NCI-H748 (cell line): Measurements from ENCODE around the gene ERICH2.
A peak's percentile ranks its signal among the peaks of the same experiment; 100 is the strongest.

Experiments used
- DNase-seq: peaks from one replicate; lab custom pipeline; 2025; ENCODE audit not compliant: unreplicated experiment; lab: John Stamatoyannopoulos, UW

Gene ERICH2

GRCh38 chr2:170762760-170763159 is 7.4 kb upstream of the ERICH2 start:
- no peak for DNase-seq

GRCh38 chr2:170763232-170763631 is 6.9 kb upstream of the ERICH2 start:
- DNase-seq, result no peak

- DNase-seq, result no peak
Measured at GRCh38 chr2:170764880-170765261, 5.3 kb upstream of the ERICH2 start.

- DNase-seq, result no peak
Measured at GRCh38 chr2:170766693-170767092, 3.5 kb upstream of the ERICH2 start.

GRCh38 chr2:170770606-170771420 is 635 bp downstream of the ERICH2 start:
- DNase-seq, result peak; percentile 95

- DNase-seq, result no peak
Measured at GRCh38 chr2:170771421-170771937, 1.3 kb downstream of the ERICH2 start.

- DNase-seq, result no peak
Measured at GRCh38 chr2:170772295-170772694, 2.1 kb downstream of the ERICH2 start.

- no peak for DNase-seq
Measured at GRCh38 chr2:170774074-170774473, 3.9 kb downstream of the ERICH2 start.

GRCh38 chr2:170778900-170779299 is 8.7 kb downstream of the ERICH2 start:
- no peak for DNase-seq

GRCh38 chr2:170779304-170779703 is 9.1 kb downstream of the ERICH2 start:
- DNase-seq, result no peak

- DNase-seq, result no peak
Measured at GRCh38 chr2:170782673-170783072, 12.5 kb downstream of the ERICH2 start.

- no peak for DNase-seq
Measured at GRCh38 chr2:170783549-170783948, 13.4 kb downstream of the ERICH2 start.

GRCh38 chr2:170798996-170799395 is 28.8 kb downstream of the ERICH2 start:
- no peak for DNase-seq

- DNase-seq, result no peak
Measured at GRCh38 chr2:170806548-170806947, 36.4 kb downstream of the ERICH2 start.

- DNase-seq, result peak; percentile 93
Measured at GRCh38 chr2:170812710-170813600, 42.8 kb downstream of the ERICH2 start.

GRCh38 chr2:170813611-170814532 is 43.7 kb downstream of the ERICH2 start:
- peak; percentile 79 for DNase-seq

GRCh38 chr2:170814533-170815230 is 44.5 kb downstream of the ERICH2 start:
- DNase-seq, result peak; percentile 95

GRCh38 chr2:170815311-170815710 is 45.1 kb downstream of the ERICH2 start:
- peak; percentile 88 for DNase-seq

GRCh38 chr2:170815746-170816503 is 45.7 kb downstream of the ERICH2 start:
- peak; percentile 93 for DNase-seq
